Endothelial cell (in vitro differentiated cells): Measurements from ENCODE around the gene TMEM182. TPM values are rescaled to one million over a fixed set of nuclear protein-coding genes. Genes with fewer than 3 reads are reported as not detected.

Experiments
- DNase-seq: peaks from one replicate; pipeline ENCODE4 v3.0.0; 2021; ENCODE audit warnings: low spot score
- H3K27ac Mint-ChIP-seq: one replicate; pipeline ENCODE4 v1.8.0; 2021; ENCODE audit warnings: mixed read lengths, inconsistent platforms; ENCODE audit not compliant: unreplicated experiment
- H3K27me3 Mint-ChIP-seq: one replicate; pipeline ENCODE4 v1.8.0; 2021; ENCODE audit warnings: mild to moderate bottlenecking, moderate library complexity, mixed read lengths, inconsistent platforms; ENCODE audit not compliant: unreplicated experiment
- H3K36me3 Mint-ChIP-seq: one replicate; pipeline ENCODE4 v1.8.0; 2021; ENCODE audit warnings: mild to moderate bottlenecking, low read depth, mixed read lengths, inconsistent platforms; ENCODE audit not compliant: unreplicated experiment
- H3K4me1 Mint-ChIP-seq: one replicate; pipeline ENCODE4 v1.8.0; 2021; ENCODE audit warnings: mild to moderate bottlenecking, mixed read lengths, inconsistent platforms; ENCODE audit not compliant: unreplicated experiment
- H3K4me3 Mint-ChIP-seq: one replicate; pipeline ENCODE4 v1.8.0; 2021; ENCODE audit warnings: mild to moderate bottlenecking, mixed read lengths, inconsistent platforms; ENCODE audit not compliant: unreplicated experiment
- H3K9me3 Mint-ChIP-seq: one replicate; pipeline ENCODE4 v1.8.0; 2021; ENCODE audit warnings: mixed read lengths, inconsistent platforms; ENCODE audit not compliant: unreplicated experiment
- CTCF ChIP-seq: fragments of 200-600 bp; sonication (generic); IDR thresholded peaks from one replicate; pipeline ENCODE4 v1.5.0; 2021; ENCODE audit warnings: antibody characterized with exemption; ENCODE audit not compliant: unreplicated experiment
- total RNA-seq: library from RNA; stranded (reverse); fragmentation: NEBNext Ultra II Directional; extraction: Animal tissue kit (Norgen Biotek cat#: 25700); gene quantifications from one replicate; pipeline ENCODE4 v1.2.1, GENCODE V29; 2021; ENCODE audit not compliant: unreplicated experiment

The TMEM182 gene
- total RNA-seq, 1 donor from 2014 or later = 6.2 TPM

GRCh38 chr2:102765061-102765460 is 3.2 kb downstream of the TMEM182 start:
- no peak for TF ChIP-seq CTCF
- H3K9me3 Mint-ChIP-seq = no peaks in the 10 kb centered on the region
- no peak overlapping the region for H3K4me3 Mint-ChIP-seq
- H3K27ac Mint-ChIP-seq = no peak overlapping the region
- no peak for DNase-seq
- peaks cover 2% of the 10 kb centered on the region for H3K4me1 Mint-ChIP-seq
- H3K27me3 Mint-ChIP-seq = no peaks in the 10 kb centered on the region
- peaks cover 11% of the 10 kb centered on the region for H3K36me3 Mint-ChIP-seq

GRCh38 chr2:102768253-102768652 is 6.4 kb downstream of the TMEM182 start:
- Mint-ChIP-seq H3K4me3 (no peak overlapping the region), H3K27ac (no peak overlapping the region), H3K9me3 (no peaks in the 10 kb centered on the region), H3K36me3 (peaks cover 15% of the 10 kb centered on the region), H3K4me1 (peaks cover 4% of the 10 kb centered on the region), H3K27me3 (no peaks in the 10 kb centered on the region)
- no peak for TF ChIP-seq CTCF
- DNase-seq = no peak

GRCh38 chr2:102768892-102769291 is 7.1 kb downstream of the TMEM182 start:
- DNase-seq = no peak
- peaks cover 15% of the 10 kb centered on the region for H3K36me3 Mint-ChIP-seq
- peaks cover 4% of the 10 kb centered on the region for H3K4me1 Mint-ChIP-seq
- H3K27me3 Mint-ChIP-seq = no peaks in the 10 kb centered on the region
- H3K27ac Mint-ChIP-seq = no peak overlapping the region
- no peak for TF ChIP-seq CTCF
- H3K9me3 Mint-ChIP-seq = no peaks in the 10 kb centered on the region
- H3K4me3 Mint-ChIP-seq = no peak overlapping the region

GRCh38 chr2:102770506-102770905 is 8.7 kb downstream of the TMEM182 start:
- H3K9me3 Mint-ChIP-seq = no peaks in the 10 kb centered on the region
- peaks cover 15% of the 10 kb centered on the region for H3K36me3 Mint-ChIP-seq
- H3K4me3 Mint-ChIP-seq = no peak overlapping the region
- TF ChIP-seq CTCF = no peak
- peaks cover 4% of the 10 kb centered on the region for H3K4me1 Mint-ChIP-seq
- no peak overlapping the region for H3K27ac Mint-ChIP-seq
- H3K27me3 Mint-ChIP-seq = no peaks in the 10 kb centered on the region
- no peak for DNase-seq

- no peak for DNase-seq
- Mint-ChIP-seq H3K27me3 (no peaks in the 10 kb centered on the region), H3K4me3 (no peak overlapping the region)
These were observed 9.3 kb downstream of the TMEM182 start for GRCh38 chr2:102771114-102771513.

More at GRCh38 chr2:102771114-102771513, 9.3 kb downstream of the TMEM182 start:
- Mint-ChIP-seq H3K4me1 (peaks cover 4% of the 10 kb centered on the region), H3K9me3 (no peaks in the 10 kb centered on the region), H3K36me3 (peaks cover 15% of the 10 kb centered on the region), H3K27ac (no peak overlapping the region)
- TF ChIP-seq CTCF = no peak
